ENCODE data around the gene LCN12. TPM values are rescaled to one million over a fixed set of nuclear protein-coding genes. Genes with fewer than 3 reads are reported as not detected.
A peak's percentile ranks its signal among the peaks of the same experiment; 100 is the strongest.

The LCN12 gene
- total RNA-seq, 1 donor from 2014 or later: 2.9 TPM

GRCh38 chr9:136934277-136934676 is 17.8 kb upstream of the LCN12 start:
- Mint-ChIP-seq H3K36me3 (ENCODE audit: unreplicated experiment) (peaks cover 8% of the 10 kb centered on the region), H3K27ac (ENCODE audit: unreplicated experiment) (no peak overlapping the region), H3K4me1 (ENCODE audit: low read depth, unreplicated experiment) (no peaks in the 10 kb centered on the region), H3K4me3 (ENCODE audit: unreplicated experiment) (no peak overlapping the region), H3K27me3 (ENCODE audit: unreplicated experiment) (peaks cover 9% of the 10 kb centered on the region), H3K9me3 (ENCODE audit: unreplicated experiment) (peaks cover 16% of the 10 kb centered on the region)
- no peak for TF ChIP-seq CTCF (IDR thresholded peaks at IDR 0.05; ENCODE audit: partially characterized antibody, unreplicated experiment)
- no peak for DNase-seq

GRCh38 chr9:136935651-136936050 is 16.4 kb upstream of the LCN12 start:
- no peak for DNase-seq
- Mint-ChIP-seq H3K36me3 (ENCODE audit: unreplicated experiment) (peaks cover 8% of the 10 kb centered on the region), H3K4me1 (ENCODE audit: low read depth, unreplicated experiment) (no peaks in the 10 kb centered on the region), H3K27ac (ENCODE audit: unreplicated experiment) (no peak overlapping the region), H3K27me3 (ENCODE audit: unreplicated experiment) (peaks cover 9% of the 10 kb centered on the region), H3K4me3 (ENCODE audit: unreplicated experiment) (no peak overlapping the region), H3K9me3 (ENCODE audit: unreplicated experiment) (peaks cover 16% of the 10 kb centered on the region)
- TF ChIP-seq CTCF (IDR thresholded peaks at IDR 0.05; ENCODE audit: partially characterized antibody, unreplicated experiment): no peak

- Mint-ChIP-seq H3K36me3 (ENCODE audit: unreplicated experiment) (peaks cover 8% of the 10 kb centered on the region), H3K4me3 (ENCODE audit: unreplicated experiment) (peak overlapping the region; percentile 38), H3K4me1 (ENCODE audit: low read depth, unreplicated experiment) (no peaks in the 10 kb centered on the region), H3K9me3 (ENCODE audit: unreplicated experiment) (peaks cover 16% of the 10 kb centered on the region), H3K27me3 (ENCODE audit: unreplicated experiment) (peaks cover 9% of the 10 kb centered on the region), H3K27ac (ENCODE audit: unreplicated experiment) (no peak overlapping the region)
- no peak for DNase-seq
- no peak for TF ChIP-seq CTCF (IDR thresholded peaks at IDR 0.05; ENCODE audit: partially characterized antibody, unreplicated experiment)
Measured at GRCh38 chr9:136936645-136937170, 15.4 kb upstream of the LCN12 start.

DNA sequence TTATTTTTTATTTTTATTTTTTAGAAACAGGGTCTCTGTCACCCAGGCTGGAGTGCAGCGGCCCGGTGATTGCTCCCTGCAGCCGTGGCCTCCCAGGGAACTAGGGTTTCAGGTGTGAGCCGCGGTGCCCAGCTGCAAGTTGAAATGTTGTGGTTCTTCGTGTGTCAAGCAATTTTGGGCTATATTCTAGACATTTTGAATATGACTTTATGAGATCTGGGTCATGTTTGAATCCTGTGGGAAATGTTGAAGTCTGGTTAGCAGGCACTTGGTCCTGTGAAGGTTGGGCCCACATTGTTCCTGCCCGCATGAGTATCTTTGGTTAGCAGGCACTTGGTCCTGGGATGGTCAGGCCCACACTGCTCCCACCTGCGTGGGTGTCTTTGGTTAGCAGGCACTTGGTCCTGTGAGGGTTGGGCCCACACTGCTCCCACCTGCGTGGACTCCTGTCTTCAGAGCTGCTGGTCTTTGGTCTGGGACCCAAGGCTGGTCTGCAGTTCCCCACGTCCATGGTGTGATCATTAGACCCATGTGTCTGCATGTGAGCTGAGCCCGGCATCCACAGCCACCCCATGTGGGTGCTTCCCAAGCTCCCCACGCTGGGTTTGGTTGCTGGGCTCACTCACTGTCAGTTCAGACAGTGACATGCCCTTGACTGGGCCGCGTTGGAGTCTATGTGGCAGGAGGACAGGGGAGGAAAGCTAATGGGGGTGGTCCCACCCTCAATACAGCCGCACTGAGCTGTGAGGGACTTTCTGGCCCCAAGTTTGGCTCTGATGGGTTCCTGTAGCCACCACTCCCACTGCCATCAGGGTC is 14.7 kb upstream of the LCN12 start:
- Mint-ChIP-seq H3K4me1 (ENCODE audit: low read depth, unreplicated experiment) (no peaks in the 10 kb centered on the region), H3K27me3 (ENCODE audit: unreplicated experiment) (peaks cover 9% of the 10 kb centered on the region), H3K4me3 (ENCODE audit: unreplicated experiment) (no peak overlapping the region), H3K36me3 (ENCODE audit: unreplicated experiment) (peaks cover 8% of the 10 kb centered on the region), H3K9me3 (ENCODE audit: unreplicated experiment) (peaks cover 16% of the 10 kb centered on the region), H3K27ac (ENCODE audit: unreplicated experiment) (no peak overlapping the region)
- DNase-seq: no peak
- no peak for TF ChIP-seq CTCF (IDR thresholded peaks at IDR 0.05; ENCODE audit: partially characterized antibody, unreplicated experiment)

- peaks cover 5% of the 10 kb centered on the region for H3K27me3 Mint-ChIP-seq (ENCODE audit: unreplicated experiment)
- no peaks in the 10 kb centered on the region for H3K4me1 Mint-ChIP-seq (ENCODE audit: low read depth, unreplicated experiment)
- H3K27ac Mint-ChIP-seq (ENCODE audit: unreplicated experiment): no peak overlapping the region
- peaks cover 13% of the 10 kb centered on the region for H3K9me3 Mint-ChIP-seq (ENCODE audit: unreplicated experiment)
- no peaks in the 10 kb centered on the region for H3K36me3 Mint-ChIP-seq (ENCODE audit: unreplicated experiment)
- no peak for TF ChIP-seq CTCF (IDR thresholded peaks at IDR 0.05; ENCODE audit: partially characterized antibody, unreplicated experiment)
- H3K4me3 Mint-ChIP-seq (ENCODE audit: unreplicated experiment): no peak overlapping the region
- DNase-seq: no peak
Measured at GRCh38 chr9:136939431-136939995, 12.6 kb upstream of the LCN12 start.

Data from glutamatergic neuron (in vitro differentiated cells).